ENCODE results near the gene CPB2.

Gene CPB2

GRCh38 chr13:46132109-46132508, 27.3 kb upstream of the CPB2 start:
- peaks cover 91% of the 10 kb centered on the region for H3K36me3 ChIP-seq (ENCODE audit: insufficient read depth, low read length)
- H3K9me2 ChIP-seq (replicated peaks; ENCODE audit: low read depth, low read length): no peaks in the 10 kb centered on the region
- no peaks in the 10 kb centered on the region for H4K20me1 ChIP-seq (ENCODE audit: insufficient read depth, low read length, poor library complexity, severe bottlenecking)
- H3K79me2 ChIP-seq (ENCODE audit: insufficient read depth, low read length): no peaks in the 10 kb centered on the region
- TF ChIP-seq, protein P1, sequence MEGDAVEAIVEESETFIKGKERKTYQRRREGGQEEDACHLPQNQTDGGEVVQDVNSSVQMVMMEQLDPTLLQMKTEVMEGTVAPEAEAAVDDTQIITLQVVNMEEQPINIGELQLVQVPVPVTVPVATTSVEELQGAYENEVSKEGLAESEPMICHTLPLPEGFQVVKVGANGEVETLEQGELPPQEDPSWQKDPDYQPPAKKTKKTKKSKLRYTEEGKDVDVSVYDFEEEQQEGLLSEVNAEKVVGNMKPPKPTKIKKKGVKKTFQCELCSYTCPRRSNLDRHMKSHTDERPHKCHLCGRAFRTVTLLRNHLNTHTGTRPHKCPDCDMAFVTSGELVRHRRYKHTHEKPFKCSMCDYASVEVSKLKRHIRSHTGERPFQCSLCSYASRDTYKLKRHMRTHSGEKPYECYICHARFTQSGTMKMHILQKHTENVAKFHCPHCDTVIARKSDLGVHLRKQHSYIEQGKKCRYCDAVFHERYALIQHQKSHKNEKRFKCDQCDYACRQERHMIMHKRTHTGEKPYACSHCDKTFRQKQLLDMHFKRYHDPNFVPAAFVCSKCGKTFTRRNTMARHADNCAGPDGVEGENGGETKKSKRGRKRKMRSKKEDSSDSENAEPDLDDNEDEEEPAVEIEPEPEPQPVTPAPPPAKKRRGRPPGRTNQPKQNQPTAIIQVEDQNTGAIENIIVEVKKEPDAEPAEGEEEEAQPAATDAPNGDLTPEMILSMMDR (conservative IDR thresholded peaks at IDR 0.05; ENCODE audit: low read length): no peak
- TF ChIP-seq EZH2phosphoT487 (IDR thresholded peaks at IDR 0.05; ENCODE audit: borderline replicate concordance): no peak
- H3K27me3 ChIP-seq (ENCODE audit: insufficient read depth, low read length, poor library complexity, severe bottlenecking): no peaks in the 10 kb centered on the region
- peaks cover 5% of the 10 kb centered on the region; the same call in 1 of the 2 replicates for H3F3A ChIP-seq (ENCODE audit: low read depth)
- peaks cover 12% of the 10 kb centered on the region for H3K4me1 ChIP-seq (ENCODE audit: insufficient read depth, low read length, poor library complexity, severe bottlenecking)
- no peak overlapping the region for H3K4me3 ChIP-seq (ENCODE audit: low read length, poor library complexity, severe bottlenecking)
- no peak overlapping the region for H3K9ac ChIP-seq (ENCODE audit: low read depth, low read length, poor library complexity, severe bottlenecking)
- no peaks in the 10 kb centered on the region for H3K9me3 ChIP-seq (ENCODE audit: insufficient read depth, low read depth, low read length)
- no peak overlapping the region for H2AFZ ChIP-seq (ENCODE audit: low read length)
- no peak overlapping the region for H3K4me2 ChIP-seq (ENCODE audit: low read depth, low read length, poor library complexity, severe bottlenecking)

- Histone ChIP-seq H3F3A (ENCODE audit: low read depth) (peaks cover 5% of the 10 kb centered on the region; the same call in 1 of the 2 replicates), H3K36me3 (ENCODE audit: insufficient read depth, low read length) (peaks cover 91% of the 10 kb centered on the region), H3K9ac (ENCODE audit: low read depth, low read length, poor library complexity, severe bottlenecking) (no peak overlapping the region), H2AFZ (ENCODE audit: low read length) (no peak overlapping the region), H4K20me1 (ENCODE audit: insufficient read depth, low read length, poor library complexity, severe bottlenecking) (no peaks in the 10 kb centered on the region), H3K9me2 (replicated peaks; ENCODE audit: low read depth, low read length) (no peaks in the 10 kb centered on the region), H3K4me2 (ENCODE audit: low read depth, low read length, poor library complexity, severe bottlenecking) (no peak overlapping the region), H3K79me2 (ENCODE audit: insufficient read depth, low read length) (no peaks in the 10 kb centered on the region), H3K27me3 (ENCODE audit: insufficient read depth, low read length, poor library complexity, severe bottlenecking) (no peaks in the 10 kb centered on the region), H3K4me1 (ENCODE audit: insufficient read depth, low read length, poor library complexity, severe bottlenecking) (peaks cover 16% of the 10 kb centered on the region), H3K4me3 (ENCODE audit: low read length, poor library complexity, severe bottlenecking) (no peak overlapping the region), H3K9me3 (ENCODE audit: insufficient read depth, low read depth, low read length) (no peaks in the 10 kb centered on the region)
- TF ChIP-seq, protein P1 (conservative IDR thresholded peaks at IDR 0.05; ENCODE audit: low read length): no peak
- no peak for TF ChIP-seq EZH2phosphoT487 (IDR thresholded peaks at IDR 0.05; ENCODE audit: borderline replicate concordance)
Observed at GRCh38 chr13:46131705-46132104, 26.9 kb upstream of the CPB2 start.

GRCh38 chr13:46129955-46130618, 25.3 kb upstream of the CPB2 start:
- Histone ChIP-seq H3F3A (ENCODE audit: low read depth) (peaks cover 15% of the 10 kb centered on the region), H3K79me2 (ENCODE audit: insufficient read depth, low read length) (no peaks in the 10 kb centered on the region), H3K9me2 (replicated peaks; ENCODE audit: low read depth, low read length) (no peaks in the 10 kb centered on the region), H2AFZ (ENCODE audit: low read length) (no peak overlapping the region), H3K9ac (ENCODE audit: low read depth, low read length, poor library complexity, severe bottlenecking) (no peak overlapping the region), H3K4me2 (ENCODE audit: low read depth, low read length, poor library complexity, severe bottlenecking) (no peak overlapping the region), H3K4me3 (ENCODE audit: low read length, poor library complexity, severe bottlenecking) (no peak overlapping the region), H3K9me3 (ENCODE audit: insufficient read depth, low read depth, low read length) (no peaks in the 10 kb centered on the region), H3K4me1 (ENCODE audit: insufficient read depth, low read length, poor library complexity, severe bottlenecking) (peaks cover 25% of the 10 kb centered on the region), H3K27me3 (ENCODE audit: insufficient read depth, low read length, poor library complexity, severe bottlenecking) (no peaks in the 10 kb centered on the region), H4K20me1 (ENCODE audit: insufficient read depth, low read length, poor library complexity, severe bottlenecking) (no peaks in the 10 kb centered on the region), H3K36me3 (ENCODE audit: insufficient read depth, low read length) (peaks cover 81% of the 10 kb centered on the region)
- TF ChIP-seq EZH2phosphoT487 (IDR thresholded peaks at IDR 0.05; ENCODE audit: borderline replicate concordance): no peak
- TF ChIP-seq, protein P1 (conservative IDR thresholded peaks at IDR 0.05; ENCODE audit: low read length): no peak

All from Loucy (cell line).